Measurements from ENCODE around the gene GBA3.

DNA sequence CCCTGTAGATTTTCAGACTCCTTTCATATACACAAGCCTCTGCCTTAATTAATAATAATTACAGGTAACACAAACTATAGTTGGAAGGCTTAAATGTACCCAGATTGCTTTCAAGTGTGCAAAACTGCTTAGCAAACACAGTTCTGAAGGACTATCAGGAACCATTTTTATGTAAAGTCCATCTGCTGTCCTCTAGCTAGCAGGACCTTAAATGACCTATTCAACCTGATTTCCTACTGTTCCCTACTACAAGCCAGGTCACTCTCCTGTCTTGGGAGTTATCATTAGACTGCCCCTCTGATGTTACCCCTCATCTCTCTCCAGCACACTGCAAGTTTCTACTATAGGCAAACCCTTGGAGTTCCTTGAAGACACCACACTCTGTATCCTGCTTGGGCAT is 157.3 kb downstream of the GBA3 start:
- TF ChIP-seq, protein P1, sequence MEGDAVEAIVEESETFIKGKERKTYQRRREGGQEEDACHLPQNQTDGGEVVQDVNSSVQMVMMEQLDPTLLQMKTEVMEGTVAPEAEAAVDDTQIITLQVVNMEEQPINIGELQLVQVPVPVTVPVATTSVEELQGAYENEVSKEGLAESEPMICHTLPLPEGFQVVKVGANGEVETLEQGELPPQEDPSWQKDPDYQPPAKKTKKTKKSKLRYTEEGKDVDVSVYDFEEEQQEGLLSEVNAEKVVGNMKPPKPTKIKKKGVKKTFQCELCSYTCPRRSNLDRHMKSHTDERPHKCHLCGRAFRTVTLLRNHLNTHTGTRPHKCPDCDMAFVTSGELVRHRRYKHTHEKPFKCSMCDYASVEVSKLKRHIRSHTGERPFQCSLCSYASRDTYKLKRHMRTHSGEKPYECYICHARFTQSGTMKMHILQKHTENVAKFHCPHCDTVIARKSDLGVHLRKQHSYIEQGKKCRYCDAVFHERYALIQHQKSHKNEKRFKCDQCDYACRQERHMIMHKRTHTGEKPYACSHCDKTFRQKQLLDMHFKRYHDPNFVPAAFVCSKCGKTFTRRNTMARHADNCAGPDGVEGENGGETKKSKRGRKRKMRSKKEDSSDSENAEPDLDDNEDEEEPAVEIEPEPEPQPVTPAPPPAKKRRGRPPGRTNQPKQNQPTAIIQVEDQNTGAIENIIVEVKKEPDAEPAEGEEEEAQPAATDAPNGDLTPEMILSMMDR (IDR thresholded peaks at IDR 0.05) = no peak
- TF ChIP-seq POLR2A (IDR thresholded peaks at IDR 0.05) = no peak

Measured in Peyer's patch (tissue), 4 donors.